ENCODE data around the gene PTH2.

- no peak for TF ChIP-seq CTCF (IDR thresholded peaks at IDR 0.05; ENCODE audit: poor library complexity, severe bottlenecking)
- TF ChIP-seq EP300 (conservative IDR thresholded peaks at IDR 0.05; ENCODE audit: poor library complexity, severe bottlenecking) = no peak
- TF ChIP-seq POLR2AphosphoS5 (IDR thresholded peaks at IDR 0.05) = no peak
- no peak for TF ChIP-seq REST (IDR thresholded peaks at IDR 0.05; ENCODE audit: borderline replicate concordance)
- TF ChIP-seq EZH2 (IDR thresholded peaks at IDR 0.05; ENCODE audit: borderline replicate concordance, insufficient read depth, low read length, poor library complexity, severe bottlenecking) = no peak
- no peak for TF ChIP-seq RAD21 (conservative IDR thresholded peaks at IDR 0.05)
- TF ChIP-seq SMC3 (conservative IDR thresholded peaks at IDR 0.05; ENCODE audit: poor library complexity) = no peak
Observed at GRCh38 chr19:49459388-49459787, 36.1 kb upstream of the PTH2 start.

All from neural cell (in vitro differentiated cells).